HUES6 (cell line): Measurements from ENCODE around the gene NUTM1.
"Not testable (repeated sequence)": the region's sequence is repeated elsewhere in the genome, so short reads cannot be mapped to it uniquely, and the experiment has no call there.

Source experiments
- H3K27ac ChIP-seq: 2 replicates; pipeline ENCODE4 v1.7.0; 2013; ENCODE audit warnings: low read depth, mild to moderate bottlenecking, low read length, inconsistent platforms
- H3K27me3 ChIP-seq: 2 replicates; pipeline ENCODE4 v1.6.1; 2013; ENCODE audit warnings: low read length; ENCODE audit not compliant: control insufficient read depth, insufficient read depth
- H3K36me3 ChIP-seq: 2 replicates; pipeline ENCODE4 v1.6.1; 2013; ENCODE audit warnings: low read length; ENCODE audit not compliant: control insufficient read depth, insufficient read depth
- H3K4me1 ChIP-seq: 2 replicates; pipeline ENCODE4 v1.6.1; 2013; ENCODE audit warnings: low read length; ENCODE audit not compliant: control insufficient read depth, insufficient read depth
- H3K4me3 ChIP-seq: 2 replicates; pipeline ENCODE4 v1.5.1; 2013; ENCODE audit warnings: low read depth, low read length
- H3K9ac ChIP-seq: one replicate; pipeline ENCODE4 v1.6.1; 2013; ENCODE audit warnings: mild to moderate bottlenecking, low read length
- H3K9me3 ChIP-seq: 2 replicates; pipeline ENCODE4 v1.6.1; 2013; ENCODE audit warnings: low read depth, low read length; ENCODE audit not compliant: control insufficient read depth, insufficient read depth

Gene NUTM1

GRCh38 chr15:34367101-34368081, 24.3 kb downstream of the NUTM1 start, which contains the start of gene LPCAT4:
TSS of gene LPCAT4 (minus strand) at chr15:34367196. CDS start at chr15:34367100, 96 bp downstream.
- Histone ChIP-seq H3K4me3 (peak within 1 kb of the TSS; percentile 96), H3K9me3 (peaks cover 5% of the 10 kb centered on the region; the same call in 1 of the 2 replicates), H3K9ac (peak within 1 kb of the TSS; percentile 98), H3K27me3 (no peaks in the 10 kb centered on the region), H3K36me3 (peaks cover 18% of the 10 kb centered on the region), H3K27ac (peak within 1 kb of the TSS; percentile 94), H3K4me1 (peaks cover 21% of the 10 kb centered on the region)

- Histone ChIP-seq H3K27ac (no peak overlapping the region), H3K36me3 (no peaks in the 10 kb centered on the region), H3K4me3 (no peak overlapping the region), H3K4me1 (peaks cover 17% of the 10 kb centered on the region), H3K9ac (no peak overlapping the region), H3K27me3 (no peaks in the 10 kb centered on the region), H3K9me3 (peaks cover 13% of the 10 kb centered on the region; the same call in 1 of the 2 replicates)
Measured at GRCh38 chr15:34370129-34370528, 27.0 kb downstream of the NUTM1 start.

DNA sequence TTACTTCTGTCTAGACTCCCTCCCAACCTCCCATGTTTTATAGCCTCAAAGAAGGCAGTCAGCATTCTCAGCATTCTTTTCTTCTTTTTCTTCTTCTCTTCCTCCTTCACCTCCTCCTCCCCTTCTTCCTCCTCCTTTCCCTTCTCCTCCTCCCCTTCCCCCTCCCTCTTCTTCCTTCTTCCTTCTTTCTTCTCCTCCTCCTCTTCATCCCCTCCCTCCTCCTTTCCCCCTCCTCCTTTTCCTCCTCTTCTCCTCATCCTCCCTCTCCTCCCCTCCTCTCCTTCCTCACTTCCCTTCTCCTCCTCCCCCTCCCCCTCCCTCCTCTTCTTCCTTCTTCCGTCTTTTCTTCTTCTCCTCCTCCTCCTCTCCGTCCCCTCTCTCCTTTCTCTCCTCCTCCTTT, 27.5 kb downstream of the NUTM1 start:
- Histone ChIP-seq H3K9me3 (peaks cover 13% of the 10 kb centered on the region; the same call in 1 of the 2 replicates), H3K4me1 (peaks cover 12% of the 10 kb centered on the region), H3K4me3 (no peak overlapping the region), H3K27me3 (no peaks in the 10 kb centered on the region), H3K9ac (no peak overlapping the region), H3K27ac (no peak overlapping the region), H3K36me3 (no peaks in the 10 kb centered on the region)

- peaks cover 13% of the 10 kb centered on the region; the same call in 1 of the 2 replicates for H3K9me3 ChIP-seq
- no peak overlapping the region for H3K9ac ChIP-seq
- peaks cover 7% of the 10 kb centered on the region; the same call in 1 of the 2 replicates for H3K4me1 ChIP-seq
- no peak overlapping the region for H3K4me3 ChIP-seq
- H3K27me3 ChIP-seq, result no peaks in the 10 kb centered on the region
- no peaks in the 10 kb centered on the region for H3K36me3 ChIP-seq
- no peak overlapping the region for H3K27ac ChIP-seq
Measured at GRCh38 chr15:34373951-34374350, 30.8 kb downstream of the NUTM1 start.

DNA sequence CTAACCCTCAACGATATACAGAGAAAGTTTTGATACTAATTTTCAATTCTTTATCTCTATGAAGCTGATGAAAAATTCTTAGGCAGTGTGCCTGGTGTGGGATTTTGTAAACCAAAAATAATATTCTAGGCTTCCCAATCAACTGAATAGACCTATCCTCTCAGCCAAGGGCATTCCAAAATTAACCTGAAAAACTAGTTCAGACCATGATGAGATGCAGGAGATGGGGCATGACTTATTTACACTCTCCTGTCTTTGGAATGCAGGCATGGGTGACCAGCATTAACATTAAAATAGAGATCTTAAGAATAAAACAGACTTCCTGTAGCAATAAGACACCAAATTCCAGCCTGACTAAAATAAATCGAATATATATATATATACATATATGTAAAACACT, 31.7 kb downstream of the NUTM1 start:
- peaks cover 13% of the 10 kb centered on the region; the same call in 1 of the 2 replicates for H3K9me3 ChIP-seq
- no peaks in the 10 kb centered on the region for H3K36me3 ChIP-seq
- peaks cover 7% of the 10 kb centered on the region; the same call in 1 of the 2 replicates for H3K4me1 ChIP-seq
- H3K9ac ChIP-seq, result no peak overlapping the region
- H3K27ac ChIP-seq, result no peak overlapping the region
- H3K4me3 ChIP-seq, result no peak overlapping the region
- H3K27me3 ChIP-seq, result no peaks in the 10 kb centered on the region

DNA sequence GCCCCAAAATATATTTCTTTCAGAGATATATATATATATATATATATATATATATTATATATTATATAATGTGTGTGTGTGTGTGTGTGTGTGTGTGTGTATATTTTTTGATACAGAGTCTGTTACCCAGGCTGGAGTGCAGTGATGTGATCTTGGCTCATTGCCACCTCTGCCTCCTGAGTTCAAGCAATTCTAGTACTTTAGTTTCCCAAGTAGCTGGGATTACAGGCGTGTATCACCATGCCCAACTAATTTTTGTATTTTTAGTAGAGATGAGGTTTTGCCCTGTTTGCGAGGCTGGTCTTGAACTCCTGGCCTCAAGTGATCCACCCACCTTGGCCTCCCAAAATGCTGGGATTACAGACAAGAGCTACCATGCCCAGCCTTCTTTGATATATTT, 32.4 kb downstream of the NUTM1 start:
- H3K27ac ChIP-seq, H3K27me3 ChIP-seq, H3K36me3 ChIP-seq, H3K4me1 ChIP-seq, H3K4me3 ChIP-seq, H3K9ac ChIP-seq: not testable (repeated sequence)
- H3K9me3 ChIP-seq, result peaks cover 13% of the 10 kb centered on the region; the same call in 1 of the 2 replicates

- H3K9ac ChIP-seq, result no peak overlapping the region
- H3K4me3 ChIP-seq, result no peak overlapping the region
- no peak overlapping the region for H3K27ac ChIP-seq
- H3K4me1 ChIP-seq, result 0 out of 2 replicates have a peak, but pooled peaks cover 4% of the 10 kb centered on the region
- H3K27me3 ChIP-seq, result no peaks in the 10 kb centered on the region
- peaks cover 8% of the 10 kb centered on the region; the same call in 1 of the 2 replicates for H3K9me3 ChIP-seq
- H3K36me3 ChIP-seq, result no peaks in the 10 kb centered on the region
Measured at GRCh38 chr15:34376856-34377255, 33.7 kb downstream of the NUTM1 start.

- not testable (repeated sequence) for H3K4me1 ChIP-seq
Measured at GRCh38 chr15:34380491-34380890, 37.4 kb downstream of the NUTM1 start.

GRCh38 chr15:34381829-34382521, 38.9 kb downstream of the NUTM1 start:
- H3K27ac ChIP-seq, H3K36me3 ChIP-seq, H3K27me3 ChIP-seq, H3K9me3 ChIP-seq, H3K9ac ChIP-seq, H3K4me3 ChIP-seq, H3K4me1 ChIP-seq: not testable (repeated sequence)

More at GRCh38 chr15:34380491-34380890, 37.4 kb downstream of the NUTM1 start:
- H3K27me3 ChIP-seq, H3K9me3 ChIP-seq, H3K36me3 ChIP-seq, H3K9ac ChIP-seq, H3K4me3 ChIP-seq, H3K27ac ChIP-seq: not testable (repeated sequence)

- not testable (repeated sequence) for H3K36me3 ChIP-seq, H3K9me3 ChIP-seq, H3K27me3 ChIP-seq, H3K27ac ChIP-seq, H3K4me3 ChIP-seq, H3K4me1 ChIP-seq, H3K9ac ChIP-seq
Measured at GRCh38 chr15:34389594-34390086, 46.5 kb downstream of the NUTM1 start.

- H3K9ac ChIP-seq, H3K4me1 ChIP-seq, H3K27me3 ChIP-seq, H3K27ac ChIP-seq, H3K9me3 ChIP-seq, H3K36me3 ChIP-seq, H3K4me3 ChIP-seq: not testable (repeated sequence)
Measured at GRCh38 chr15:34392981-34393380, 49.9 kb downstream of the NUTM1 start.
